HuH-7 (cell line): Measurements from ENCODE around the gene TRIM39.
"Not testable (repeated sequence)": the region's sequence is repeated elsewhere in the genome, so short reads cannot be mapped to it uniquely, and the experiment has no call there.

Experiments
- DNase-seq: peaks from one replicate; pipeline ENCODE4 v3.0.0; 2011; ENCODE audit warnings: low spot score

Gene TRIM39

DNA sequence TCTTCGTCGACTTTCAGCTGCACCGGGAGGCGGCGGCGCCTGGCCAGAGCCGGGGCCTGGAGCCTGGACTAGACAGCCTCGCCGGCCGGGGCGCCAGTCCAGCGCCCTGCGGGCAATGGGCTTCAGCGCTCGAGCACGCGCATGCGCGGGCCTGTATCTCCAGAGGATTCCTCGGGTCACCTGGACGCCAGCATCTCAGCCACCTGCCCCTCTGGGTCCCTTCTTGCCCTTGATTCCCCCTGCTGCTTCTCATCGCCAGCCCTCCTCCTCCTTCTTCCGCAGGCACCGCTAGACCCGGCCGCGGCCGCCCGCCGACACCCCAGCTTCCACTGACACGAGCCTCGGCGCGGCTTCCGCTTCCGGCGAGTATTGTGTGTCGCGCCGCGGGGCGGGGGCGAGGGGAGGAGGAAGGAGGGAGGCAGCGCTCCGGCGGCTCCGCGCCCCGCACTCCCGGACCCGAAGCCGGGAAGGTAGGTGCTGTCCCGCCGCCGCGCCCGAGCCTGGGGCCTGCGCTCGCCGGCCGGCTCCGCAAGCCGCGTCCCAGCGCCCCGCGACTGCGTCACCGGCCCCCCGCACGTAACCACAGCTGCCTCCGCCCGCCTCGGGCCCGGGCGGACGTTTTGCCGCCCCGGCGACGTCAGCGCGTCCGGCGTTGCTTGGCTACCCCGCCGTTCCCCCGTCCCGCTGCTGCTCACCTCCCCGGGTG, at the start of gene TRIM39:
Gene TRIM39, plus strand, starts transcription at position 402 of the 706 bp plus-strand sequence. CDS start 2,391 bp downstream, outside the sequence.
- DNase-seq = peak; percentile 71

DNA sequence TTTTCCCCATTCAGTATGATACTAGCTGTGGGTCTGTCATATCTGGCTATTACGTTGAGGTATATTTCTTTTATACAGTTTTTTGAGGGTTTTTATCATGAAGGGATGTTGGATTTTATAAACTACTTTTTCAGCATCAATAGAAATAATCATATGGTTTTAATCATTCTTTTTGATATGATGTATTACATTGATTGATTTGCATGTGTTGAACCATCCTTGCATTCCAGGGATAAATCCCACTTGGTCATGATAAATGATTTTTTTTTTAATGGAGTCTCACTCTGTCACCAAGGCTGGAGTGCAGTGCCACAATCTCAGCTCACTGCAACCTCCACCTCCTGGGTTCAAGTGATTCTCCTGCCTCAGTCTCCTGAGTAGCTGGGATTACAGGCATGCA, 45.7 kb upstream of the TRIM39 start:
- not testable (repeated sequence) for DNase-seq

DNA sequence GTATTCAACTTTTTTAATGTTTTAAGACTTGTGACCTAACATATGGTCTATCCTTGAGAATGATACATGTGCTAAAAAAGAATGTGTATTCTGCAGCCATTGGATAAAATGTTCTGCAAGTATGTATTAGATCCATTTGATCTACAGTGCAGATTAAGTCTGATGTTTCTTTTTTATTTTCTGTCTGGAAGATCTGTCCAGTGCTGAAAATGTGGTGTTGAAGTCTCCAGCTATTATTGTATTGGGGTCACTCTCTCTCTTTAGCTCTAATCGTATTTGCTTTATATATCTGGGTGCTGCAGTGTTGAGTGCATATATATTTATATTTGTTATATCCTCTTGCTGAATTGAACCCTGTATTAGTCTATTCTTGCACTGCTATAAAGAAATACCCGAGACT, 44.2 kb upstream of the TRIM39 start:
- DNase-seq = no peak

DNA sequence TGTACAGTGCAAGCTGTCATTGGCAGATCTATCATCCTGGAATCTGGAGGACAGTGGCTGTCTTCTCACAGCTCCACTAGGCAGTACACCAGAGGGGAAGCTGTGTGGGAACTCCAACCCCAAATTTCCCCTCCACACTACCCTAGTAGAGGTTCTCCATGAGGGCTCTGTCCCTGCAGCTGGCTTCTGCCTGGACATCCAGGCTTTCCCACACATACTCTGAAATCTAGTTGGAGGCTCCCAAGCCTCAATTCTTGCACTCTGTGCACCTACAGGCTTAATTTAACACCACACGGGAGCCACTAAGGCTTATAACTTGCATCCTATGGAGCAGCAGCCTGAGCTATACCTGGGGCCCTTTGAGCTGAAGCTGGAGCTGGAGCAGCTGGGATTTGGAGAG, 43.0 kb upstream of the TRIM39 start:
- DNase-seq = no peak

DNA sequence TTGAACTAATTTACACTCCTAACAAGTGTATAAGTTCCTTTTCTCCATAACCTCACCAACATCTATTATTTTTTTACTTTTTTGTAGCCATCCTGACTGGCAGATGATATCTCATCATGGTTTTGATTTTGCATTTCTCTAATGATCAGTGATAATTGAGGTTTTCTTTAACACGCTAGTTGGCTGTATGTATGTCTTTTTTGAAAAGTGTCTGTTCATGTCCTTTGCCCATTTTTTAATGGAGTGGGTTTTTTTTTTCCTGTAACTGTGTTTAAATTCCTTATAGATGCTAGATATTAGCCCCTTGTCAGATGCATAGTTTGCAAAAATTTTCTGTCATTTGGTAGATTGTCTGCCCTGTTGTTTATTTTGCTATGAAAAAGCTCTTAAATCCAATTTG, 39.6 kb upstream of the TRIM39 start:
- no peak for DNase-seq

DNA sequence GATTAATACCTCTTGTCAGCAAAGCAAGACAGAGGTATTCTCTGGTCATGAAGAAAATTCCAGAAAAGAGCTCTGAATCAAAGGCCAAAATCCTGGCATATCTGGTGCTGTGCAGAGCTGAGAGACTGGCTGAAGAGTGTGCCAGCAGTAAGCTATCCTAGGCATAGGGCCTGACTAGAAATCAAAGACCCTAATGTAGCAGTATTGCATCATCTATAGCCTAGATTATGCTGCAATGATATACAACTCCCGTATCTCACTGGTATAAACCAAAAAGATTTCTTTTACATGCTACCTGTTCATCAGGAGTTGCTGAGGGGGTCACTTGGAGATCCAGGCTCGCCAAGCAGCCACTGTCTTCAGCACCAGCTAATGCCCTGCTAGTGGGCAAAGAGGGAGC, 30.9 kb upstream of the TRIM39 start:
- no peak for DNase-seq

DNA sequence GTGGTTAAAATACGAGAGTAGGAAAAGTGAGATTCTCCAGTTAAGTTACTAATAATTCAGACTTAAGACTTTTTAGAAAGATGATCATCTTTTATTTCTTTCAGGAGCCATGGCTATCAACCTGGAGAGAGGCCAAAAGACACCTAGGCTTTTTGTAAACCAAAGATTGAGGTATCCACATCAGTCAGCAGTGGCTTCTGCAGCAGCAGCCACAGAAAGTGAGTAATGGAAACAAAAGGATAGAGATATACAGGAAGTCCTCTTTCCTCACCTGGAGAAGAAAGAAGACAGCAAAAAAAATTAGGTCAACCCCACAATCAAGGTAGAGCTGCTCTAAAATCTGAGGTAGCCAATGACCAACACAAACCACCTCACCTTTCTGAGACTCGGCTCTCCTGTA, 22.7 kb upstream of the TRIM39 start:
- no peak for DNase-seq

DNA sequence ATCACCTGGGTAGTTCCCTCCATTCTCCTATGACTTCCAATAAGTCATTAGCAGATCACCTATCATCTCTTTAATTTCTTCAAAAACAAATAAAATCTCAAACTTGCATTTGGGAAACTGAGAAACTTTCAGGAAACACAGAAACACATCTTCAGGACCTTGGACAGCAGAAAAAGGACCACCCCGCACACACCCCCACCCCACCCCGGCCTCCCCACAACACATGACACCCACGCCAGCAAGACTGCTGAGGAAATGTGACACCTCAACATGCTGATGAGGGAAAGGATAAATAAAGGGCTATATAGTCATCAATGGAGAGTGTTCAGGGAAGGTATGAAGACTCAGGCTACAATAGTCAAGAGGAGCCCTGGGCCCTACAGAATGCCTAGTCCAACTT, 15.6 kb upstream of the TRIM39 start:
- DNase-seq = no peak

DNA sequence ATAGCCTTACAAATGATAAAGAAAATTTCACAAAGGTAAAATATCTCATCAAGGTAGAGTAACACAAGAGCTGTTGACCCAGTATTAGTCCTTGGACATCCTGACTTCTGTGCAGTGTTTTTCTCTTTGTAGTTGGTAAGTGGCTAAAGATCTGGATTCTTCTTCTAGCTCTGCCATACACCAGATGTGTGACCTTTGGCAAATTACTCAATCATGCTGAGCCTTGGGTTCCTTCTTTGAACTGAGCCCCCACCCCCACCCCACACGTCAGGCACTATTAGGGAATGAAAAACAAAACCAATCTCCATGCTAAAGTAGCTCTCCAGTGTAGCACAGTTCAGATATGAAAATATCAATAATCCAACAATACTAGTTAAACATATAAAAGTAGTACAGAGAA, 15.1 kb upstream of the TRIM39 start:
- DNase-seq = no peak

DNA sequence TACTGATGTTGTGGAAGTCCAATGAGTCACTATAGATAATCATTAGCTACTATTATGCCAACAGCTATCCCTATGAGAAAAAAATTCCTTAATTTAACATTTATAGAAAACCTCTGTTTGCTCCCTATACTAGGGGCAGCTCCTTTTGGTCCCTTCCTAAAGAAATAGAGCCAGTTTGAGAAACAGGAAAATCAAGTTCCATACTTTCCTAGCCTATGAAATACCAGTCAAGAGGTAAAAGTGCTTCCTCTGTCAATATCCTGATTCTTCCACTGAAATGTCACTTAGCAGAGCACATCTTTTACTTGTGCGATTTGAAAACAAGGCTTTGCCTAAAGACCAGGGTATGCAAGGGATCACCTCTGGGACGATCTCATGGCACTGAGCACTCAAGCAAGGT, 14.5 kb upstream of the TRIM39 start:
- no peak for DNase-seq

DNA sequence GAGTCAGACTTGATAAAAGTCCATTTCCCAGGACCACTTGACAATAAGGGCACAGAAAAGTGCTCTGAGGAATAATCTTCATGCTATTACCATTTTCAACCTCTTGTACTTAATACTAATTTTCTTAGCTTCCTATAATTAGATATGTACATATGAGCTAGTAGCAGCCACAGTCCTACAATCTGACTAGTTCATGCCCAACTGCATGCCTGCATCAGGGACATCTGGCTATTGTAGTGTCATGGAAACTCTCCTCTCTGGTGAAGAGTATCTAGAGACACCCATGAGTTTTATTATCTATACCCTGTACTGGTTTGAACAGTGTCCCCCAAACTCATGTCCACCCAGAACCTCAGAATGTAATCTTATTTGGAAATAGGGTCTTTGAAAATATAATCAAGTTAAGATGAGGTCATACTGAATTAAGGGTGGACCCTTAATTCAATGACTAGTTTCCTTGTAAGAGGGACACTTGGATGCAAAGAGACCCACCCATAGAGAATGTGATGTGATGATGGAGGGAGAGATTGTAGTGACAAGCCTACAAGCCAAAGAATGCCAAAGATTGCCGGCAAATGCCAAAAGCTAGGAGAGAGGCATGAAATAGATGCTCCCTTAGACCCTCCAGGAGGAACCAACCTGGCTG, 13.9 kb upstream of the TRIM39 start:
- DNase-seq = no peak

DNA sequence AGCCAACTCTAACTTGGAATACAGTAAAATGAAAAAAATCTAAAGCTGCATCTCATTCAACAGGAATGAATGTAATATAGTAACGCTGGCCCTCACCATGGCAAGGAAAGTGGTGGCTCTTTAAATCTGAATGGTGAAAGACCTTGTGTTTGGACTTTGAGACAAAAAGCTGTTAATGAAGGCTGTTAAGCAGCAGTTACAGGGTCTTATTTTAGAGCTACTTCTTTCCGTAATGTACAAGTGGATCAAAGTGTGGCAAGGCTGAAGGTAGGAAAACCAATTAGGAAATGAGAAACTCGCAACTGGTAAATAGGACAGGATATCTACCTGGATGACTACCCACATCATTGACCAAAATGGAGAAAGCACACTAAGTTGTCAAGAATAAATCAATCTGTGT, 11.6 kb upstream of the TRIM39 start:
- no peak for DNase-seq

DNA sequence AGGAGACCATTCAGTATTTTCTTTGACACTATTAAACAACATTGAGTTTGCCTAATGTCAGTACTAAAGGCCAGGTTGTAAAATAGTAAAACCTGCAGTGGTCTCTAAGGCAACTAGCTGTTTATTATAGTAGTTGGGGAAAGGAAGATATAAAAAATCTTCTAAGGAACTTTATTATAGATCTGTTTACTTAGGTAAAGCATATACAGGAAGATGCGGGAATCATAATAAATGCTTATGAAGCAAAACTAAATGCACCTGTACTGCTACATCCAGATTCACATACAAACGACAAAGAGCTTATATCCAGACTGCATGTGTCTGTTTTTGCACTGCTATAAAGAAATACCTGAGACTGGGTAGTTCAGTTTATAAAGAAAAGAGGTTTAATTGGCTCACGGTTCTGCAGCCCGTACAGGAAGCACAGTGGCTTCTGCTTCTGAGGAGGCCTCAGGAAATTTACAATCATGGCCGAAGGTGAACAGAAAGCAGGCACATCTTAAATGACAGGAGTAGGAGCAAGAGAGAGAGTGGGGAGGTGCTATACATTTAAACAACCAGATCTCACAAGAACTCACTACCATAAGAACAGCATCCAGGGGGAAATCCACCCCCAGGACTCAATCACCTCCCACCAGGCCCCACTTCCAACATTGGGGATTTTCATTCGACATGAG, 8.7 kb upstream of the TRIM39 start:
- DNase-seq = no peak

DNA sequence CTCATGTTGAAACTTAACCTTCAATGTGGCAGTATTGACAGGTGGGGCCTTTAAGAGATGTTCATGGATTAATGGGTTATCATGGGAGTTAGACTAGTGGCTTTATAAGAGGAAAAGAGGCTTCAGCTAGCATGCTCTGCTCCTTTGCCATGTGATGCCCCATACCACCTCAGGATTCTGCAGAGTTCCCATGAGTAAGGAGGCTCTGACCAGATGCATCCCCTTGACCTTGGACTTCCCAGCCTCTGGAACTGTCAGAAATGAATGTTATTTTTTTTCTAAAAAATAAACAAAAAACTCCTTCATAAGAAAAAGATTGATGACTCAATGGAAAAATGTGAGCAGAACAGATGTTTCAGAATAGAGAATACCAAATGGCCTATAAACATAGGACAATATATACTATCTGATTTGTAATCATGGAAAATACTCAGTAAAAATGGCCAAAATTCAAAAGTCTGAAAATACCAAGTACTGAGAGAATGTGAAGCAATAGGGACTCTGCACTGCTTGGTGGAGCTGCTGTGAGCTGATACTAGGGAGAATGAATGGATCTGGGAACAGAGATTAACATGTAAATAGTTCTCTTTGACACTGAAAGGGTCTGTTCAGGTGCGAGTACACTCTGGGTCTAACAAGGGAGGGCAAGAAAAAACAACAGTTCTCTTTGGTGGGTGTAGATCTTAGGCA, 7.4 kb upstream of the TRIM39 start:
- no peak for DNase-seq

DNA sequence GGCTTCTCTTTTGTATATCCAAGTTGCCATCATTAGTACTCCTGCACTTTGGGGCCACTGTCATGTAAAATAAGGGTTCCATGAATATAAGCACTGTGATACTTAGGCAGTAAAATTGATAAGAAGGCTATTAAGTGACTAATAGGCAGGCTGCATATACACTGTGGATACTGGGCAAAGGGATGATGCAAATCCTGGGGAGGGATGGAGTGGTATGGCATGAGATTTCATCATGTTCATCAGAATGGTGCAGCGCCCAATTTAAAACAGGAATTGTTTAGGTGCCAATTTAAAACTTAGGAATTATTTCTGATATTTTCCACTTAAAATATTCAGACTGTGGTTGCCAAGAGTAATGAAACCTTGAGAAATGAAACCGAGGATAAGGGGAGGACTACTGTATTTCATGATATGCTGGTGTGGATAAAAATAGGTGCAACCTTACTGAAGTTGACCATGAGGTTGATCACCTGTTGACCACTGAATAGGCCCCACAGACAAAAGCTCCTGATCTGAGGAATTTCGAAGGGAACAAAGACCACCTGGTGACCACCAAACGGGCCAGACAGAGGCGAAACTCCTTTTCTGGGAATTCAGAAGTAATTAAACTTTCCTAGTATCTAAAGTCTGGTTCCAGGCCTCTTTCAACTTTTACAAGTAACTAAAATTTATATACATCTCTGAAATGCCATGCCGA, 4.9 kb upstream of the TRIM39 start:
- no peak for DNase-seq

DNA sequence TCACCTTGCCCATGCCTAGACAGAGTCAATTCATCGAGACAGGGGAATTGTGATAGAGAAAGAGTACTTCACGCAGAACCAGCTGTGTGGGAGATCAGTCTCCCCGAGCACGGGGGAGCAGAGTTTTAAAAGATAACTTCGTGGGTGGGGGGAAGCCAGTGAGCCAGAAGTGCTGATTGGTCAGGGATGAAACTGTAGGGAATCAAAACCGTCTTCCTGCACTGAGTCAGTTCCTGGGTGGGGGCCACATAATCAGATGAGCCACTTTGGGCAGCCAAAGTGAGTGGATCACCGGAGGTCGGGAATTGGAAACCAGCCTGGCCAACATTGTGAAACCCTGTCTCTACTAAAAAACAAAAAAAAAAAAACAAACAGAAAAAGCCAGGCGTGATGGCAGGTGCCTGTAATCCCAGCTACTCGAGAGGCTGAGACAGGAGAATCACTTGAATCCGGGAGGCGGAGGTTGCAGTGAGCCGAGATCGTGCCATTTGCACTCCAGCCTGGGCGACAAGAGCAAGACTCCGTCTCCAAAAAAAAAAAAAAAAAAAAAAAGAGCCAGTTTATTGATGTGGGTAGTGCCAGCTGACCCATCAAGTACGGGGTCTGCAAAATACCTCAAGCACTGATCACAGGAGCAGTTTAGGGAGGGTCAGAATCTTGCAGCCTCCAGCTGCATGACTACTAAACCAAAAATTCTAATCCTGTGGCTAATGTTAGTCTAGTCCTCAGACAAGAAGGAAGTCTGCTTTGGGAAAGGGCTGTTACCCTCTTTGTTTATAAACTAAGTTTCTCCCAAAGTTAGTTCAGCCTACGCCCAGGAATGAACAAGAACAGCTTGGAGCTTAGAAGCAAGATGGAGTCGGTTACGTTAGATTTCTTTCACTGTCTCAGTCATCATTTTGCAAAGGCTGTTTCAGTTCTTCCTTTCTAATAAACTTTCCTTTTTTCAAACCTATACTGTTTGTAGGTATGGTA, 3.9 kb upstream of the TRIM39 start:
- DNase-seq = no peak

DNA sequence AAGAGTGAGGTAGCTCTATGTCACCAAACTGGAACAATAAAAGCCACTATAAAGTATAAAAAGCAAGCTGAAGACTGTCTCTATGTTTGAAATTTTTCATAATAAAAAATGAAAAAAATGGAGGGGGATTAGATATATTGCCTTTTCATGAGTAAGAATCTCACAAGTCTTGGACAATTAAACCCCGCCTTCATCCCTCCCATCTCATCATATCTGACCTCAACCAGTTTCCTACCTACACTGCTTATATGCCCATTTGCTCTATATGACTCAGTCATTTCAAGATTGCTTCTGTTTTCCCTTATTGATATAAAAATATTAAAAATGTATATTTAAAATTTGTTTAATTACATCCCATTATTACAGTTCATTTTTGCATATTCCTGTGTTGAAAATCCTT, 2.9 kb upstream of the TRIM39 start:
- DNase-seq = no peak

DNA sequence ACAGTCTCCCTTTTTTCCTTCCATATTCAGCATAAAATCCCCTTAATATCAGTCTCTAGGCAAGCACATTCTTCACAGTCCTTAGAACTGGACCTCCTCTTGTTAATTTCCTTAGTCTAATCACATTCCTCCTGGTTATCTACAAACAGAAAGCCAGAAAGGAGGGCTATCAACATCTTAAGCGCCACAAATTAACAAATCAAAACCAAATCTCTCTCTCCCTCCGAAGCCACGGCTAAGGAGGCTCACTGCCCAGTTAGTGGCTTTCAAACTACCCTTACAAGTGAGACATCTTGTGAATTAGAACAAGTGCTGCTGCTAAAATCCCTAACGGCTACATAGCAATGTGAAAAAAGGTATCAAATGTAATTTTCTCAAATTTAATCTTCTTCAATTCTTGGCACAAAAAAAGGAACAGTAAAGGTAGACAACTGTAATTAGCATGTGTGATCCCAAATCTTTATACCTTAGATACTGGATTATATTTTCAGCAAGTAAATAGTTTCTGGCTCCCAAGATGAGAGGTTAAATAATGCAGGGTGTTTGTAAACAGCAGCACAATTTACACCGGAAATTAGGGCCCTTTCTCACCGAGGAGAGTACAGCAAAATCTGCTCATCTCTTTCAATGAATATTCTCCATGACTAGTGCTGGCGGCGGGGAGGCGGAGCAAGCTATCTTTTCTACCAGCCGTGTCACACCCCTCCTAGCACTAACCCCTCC, 1.4 kb upstream of the TRIM39 start:
- peak; percentile 57 for DNase-seq

DNA sequence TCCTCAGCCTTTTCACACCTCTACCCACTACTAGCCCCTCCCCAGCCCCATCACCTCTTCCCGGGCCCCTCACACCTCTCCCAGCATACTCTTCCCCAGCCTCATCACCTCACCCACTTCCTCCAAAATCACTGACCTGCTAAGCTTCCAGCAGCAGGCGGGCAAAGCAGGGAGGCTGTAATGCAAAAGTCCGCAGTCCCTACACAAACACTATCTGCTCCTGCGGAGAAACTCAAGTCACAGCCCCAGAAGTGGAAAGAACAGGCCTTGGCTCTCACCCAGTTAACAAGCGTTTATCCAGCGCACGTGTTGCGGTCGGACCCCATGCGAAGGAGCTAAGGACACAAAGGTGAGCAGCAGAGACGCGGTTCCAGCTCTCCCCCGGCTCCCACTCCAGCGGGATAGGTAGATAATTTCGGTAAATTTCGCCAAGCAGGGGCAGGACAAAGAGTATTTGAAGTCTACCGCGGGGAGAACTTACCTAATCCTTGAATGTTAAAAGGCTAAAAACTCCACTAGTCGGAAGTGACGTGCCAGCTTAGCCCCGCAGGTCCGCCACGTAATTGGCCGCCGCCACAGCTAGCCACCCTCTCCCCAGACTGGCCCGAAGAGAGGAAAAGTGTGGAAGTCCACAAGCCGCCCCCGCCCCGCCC, 728 bp upstream of the TRIM39 start:
- DNase-seq = peak; percentile 65

DNA sequence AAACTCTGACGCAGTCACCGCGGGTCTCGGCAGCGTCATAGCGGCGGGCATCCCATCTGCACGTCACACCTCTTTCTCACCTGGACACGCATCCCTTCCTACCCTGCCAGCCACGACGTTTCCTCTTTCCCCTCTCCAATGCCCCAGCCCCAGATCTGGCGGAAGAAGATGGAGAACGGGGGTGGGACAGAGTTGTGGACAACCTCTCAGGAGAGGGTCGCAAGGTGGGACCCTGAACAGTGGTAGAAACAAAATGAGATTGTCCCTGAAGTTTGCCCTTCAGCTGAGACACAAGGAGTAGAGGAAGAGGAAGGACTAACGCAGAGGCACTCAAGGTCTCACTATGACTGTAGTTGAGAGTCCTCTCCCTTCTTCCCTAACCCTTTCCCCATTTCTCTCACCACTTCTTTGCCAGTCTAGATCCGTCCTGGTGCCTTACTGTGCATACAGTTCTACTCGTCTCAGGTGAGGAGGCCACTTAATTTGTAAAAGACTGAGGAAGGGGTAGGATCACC, 562 bp downstream of the TRIM39 start:
- DNase-seq = no peak
